Panc1 (cell line): ENCODE data around the gene CKLF. TPM values are rescaled to one million over a fixed set of nuclear protein-coding genes. Genes with fewer than 3 reads are reported as not detected.

Source experiments
- ATAC-seq: fragments of 200-7000 bp; cut with Tn5 transposase; 2 replicates; pipeline ENCODE4 v1.9.1; 2020; ENCODE audit warnings: mild to moderate bottlenecking, moderate library complexity
- BruUV-seq: library from RNA; stranded (reverse); fragments of 400-500 nt; replicated peaks from 2 replicates; lab custom pipeline; 2021; lab: Mats Ljungman, UMichigan
- CTCF ChIA-PET: fragments of 300-600 bp; sonication (Branson Sonifier 250); formaldehyde crosslinking; loops from one replicate; lab custom pipeline; 2022; ENCODE audit warnings: antibody characterized with exemption; lab: Charles Lee
- POLR2A ChIA-PET: fragments of 300-600 bp; sonication (Branson Sonifier 250); formaldehyde crosslinking; loops from one replicate; lab custom pipeline; 2022; ENCODE audit warnings: antibody characterized with exemption; lab: Charles Lee
- DNase-seq: peaks from one replicate; pipeline ENCODE4 v3.0.0-alpha.2; 2010; ENCODE audit warnings: low read depth, low spot score
- H3K27ac ChIP-seq: 2 replicates; pipeline ENCODE4 v1.5.1; 2011; ENCODE audit warnings: mild to moderate bottlenecking, low read length, inconsistent platforms
- H3K27me3 ChIP-seq: fragments of 200-500 bp; sonication (Bioruptor generic); 2 replicates; pipeline ENCODE4 v1.6.0; 2014; ENCODE audit warnings: low read length, inconsistent platforms; ENCODE audit not compliant: control insufficient read depth, insufficient read depth
- H3K36me3 ChIP-seq: fragments of 200-500 bp; sonication (Bioruptor generic); 2 replicates; pipeline ENCODE4 v1.5.1; 2014; ENCODE audit warnings: inconsistent platforms, mild to moderate bottlenecking, low read length, moderate library complexity; ENCODE audit not compliant: control insufficient read depth, insufficient read depth
- H3K4me1 ChIP-seq: 2 replicates; pipeline ENCODE4 v1.5.1; 2011; ENCODE audit warnings: inconsistent platforms, mild to moderate bottlenecking, low read length, moderate library complexity; ENCODE audit not compliant: control insufficient read depth, insufficient read depth
- H3K4me3 ChIP-seq, 2 experiments: 2 replicates each; pipeline ENCODE4 v1.5.1; 2011 to 2012; ENCODE audit warnings: low read depth in 2 of 2, low read length in 2 of 2, mild to moderate bottlenecking in 2 of 2, inconsistent platforms in 1 of 2, moderate library complexity in 1 of 2
- H3K9me3 ChIP-seq: fragments of 200-500 bp; sonication (Bioruptor generic); 2 replicates; pipeline ENCODE4 v1.5.1; 2014; ENCODE audit warnings: low read depth, mild to moderate bottlenecking, inconsistent platforms, low read length, moderate library complexity; ENCODE audit not compliant: control insufficient read depth, insufficient read depth
- CTCF ChIP-seq: fragments of 450-650 bp; IDR thresholded peaks from 2 replicates; pipeline ENCODE4 v1.5.1; 2017; ENCODE audit warnings: mild to moderate bottlenecking
- POLR2AphosphoS5 ChIP-seq: IDR thresholded peaks from 2 replicates; pipeline ENCODE4 v1.6.1; 2012; ENCODE audit warnings: mild to moderate bottlenecking, low read depth, low read length, moderate library complexity
- REST ChIP-seq, 2 experiments: IDR thresholded peaks; 2 replicates each; pipeline ENCODE4 v1.6.1; 2011 to 2012; ENCODE audit warnings: low read depth in 2 of 2, control low read depth in 1 of 2, low read length in 1 of 2, mild to moderate bottlenecking in 1 of 2, moderate library complexity in 1 of 2; ENCODE audit not compliant: insufficient read depth in 1 of 2
- SIN3A ChIP-seq: IDR thresholded peaks from 2 replicates; pipeline ENCODE4 v1.6.1; 2012; ENCODE audit warnings: low read depth, mild to moderate bottlenecking, low read length, moderate library complexity, borderline replicate concordance; ENCODE audit not compliant: insufficient read depth
- TCF7L2 ChIP-seq: IDR thresholded peaks from 2 replicates; pipeline ENCODE4 v1.6.1; 2011; ENCODE audit warnings: mild to moderate bottlenecking, low read depth, low read length, inconsistent platforms
- in situ Hi-C: cut with HindIII; loops from 2 replicates; pipeline ENCODE4 v1.10.0; 2016; ENCODE audit warnings: low sequenced_read_pairs, low pct_unique_long_range_greater_than_20kb
- intact Hi-C: fragments of 100-400 bp; cut with micrococcal nuclease; formaldehyde crosslinking; loops from one replicate; pipeline ENCODE4 v1.10.0; 2022; ENCODE audit not compliant: unreplicated experiment
- total RNA-seq: library from RNA; stranded (reverse); gene quantifications from one replicate; pipeline ENCODE4 v1.2.1, GENCODE V29; 2021; ENCODE audit not compliant: unreplicated experiment

Gene CKLF
- total RNA-seq, 1 experiment from 2014 or later = 88.1 TPM

GRCh38 chr16:66575060-66575459, 22.7 kb downstream of the CKLF start:
- ChIA-PET CTCF (no interaction called here), POLR2A (interaction anchor here (0.5 kb wide), 1 partner anchor 15 kb away, joined by 10 read pairs; no protein-coding TSS in a partner anchor)
- intact Hi-C loops = no loop called here
- Histone ChIP-seq H3K9me3 (no peaks in the 10 kb centered on the region), H3K4me1 (no peaks in the 10 kb centered on the region), H3K27me3 (no peaks in the 10 kb centered on the region), H3K36me3 (no peaks in the 10 kb centered on the region), H3K4me3 (no peak overlapping the region), H3K27ac (no peak overlapping the region)
- DNase-seq (no peak), ATAC-seq (no peak)
- in situ Hi-C loops = no loop called here
- no TSS peak for BruUV-seq
- TF ChIP-seq REST (IDR thresholded peaks at IDR 0.05; ENCODE audit: insufficient read depth in 1 of 2, low read depth in 2 of 2, low read length in 1 of 2) (no peak), TCF7L2 (no peak), SIN3A (no peak), CTCF (no peak), POLR2AphosphoS5 (no peak)

DNA sequence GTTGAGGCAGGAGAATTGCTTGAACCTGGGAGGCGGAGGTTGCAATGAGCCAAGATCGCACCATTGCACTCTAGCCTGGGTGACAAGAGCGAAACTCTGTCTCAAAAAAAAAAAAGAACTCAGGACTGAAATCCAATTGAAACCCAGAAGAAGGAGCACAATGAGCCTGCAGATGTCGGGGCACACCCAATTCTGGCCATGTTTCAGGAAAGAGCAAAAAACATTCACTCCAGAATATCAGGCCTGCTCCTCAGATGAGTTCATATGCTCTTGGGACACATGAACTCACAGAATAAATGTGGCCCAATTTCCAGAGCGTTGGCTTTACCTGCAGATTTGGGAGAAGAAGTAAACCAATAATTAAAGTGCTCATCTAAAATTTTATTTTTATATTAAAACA, 23.9 kb downstream of the CKLF start:
- Histone ChIP-seq H3K9me3 (no peaks in the 10 kb centered on the region), H3K27ac (no peak overlapping the region), H3K4me3 (no peak overlapping the region), H3K4me1 (no peaks in the 10 kb centered on the region), H3K27me3 (no peaks in the 10 kb centered on the region), H3K36me3 (no peaks in the 10 kb centered on the region)
- ChIA-PET POLR2A (no interaction called here), CTCF (no interaction called here)
- in situ Hi-C loops (no loop called here), intact Hi-C loops (no loop called here)
- DNase-seq (no peak), ATAC-seq (no peak)
- TF ChIP-seq TCF7L2 = no peak
- no peak for TF ChIP-seq POLR2AphosphoS5
- TF ChIP-seq REST (IDR thresholded peaks at IDR 0.05; ENCODE audit: insufficient read depth in 1 of 2, low read depth in 2 of 2, low read length in 1 of 2) = no peak
- no peak for TF ChIP-seq SIN3A
- TF ChIP-seq CTCF = no peak
- no TSS peak for BruUV-seq
